GM12874 (cell line): ENCODE results near the gene GRPEL2.

Source experiments
- TF ChIP-seq, protein P1 (sequence below): IDR thresholded peaks from 2 replicates; pipeline ENCODE4 v1.5.1; 2011; ENCODE audit warnings: low read depth, mild to moderate bottlenecking, control low read depth, low read length, moderate library complexity; ENCODE audit not compliant: insufficient read depth

Gene GRPEL2

DNA sequence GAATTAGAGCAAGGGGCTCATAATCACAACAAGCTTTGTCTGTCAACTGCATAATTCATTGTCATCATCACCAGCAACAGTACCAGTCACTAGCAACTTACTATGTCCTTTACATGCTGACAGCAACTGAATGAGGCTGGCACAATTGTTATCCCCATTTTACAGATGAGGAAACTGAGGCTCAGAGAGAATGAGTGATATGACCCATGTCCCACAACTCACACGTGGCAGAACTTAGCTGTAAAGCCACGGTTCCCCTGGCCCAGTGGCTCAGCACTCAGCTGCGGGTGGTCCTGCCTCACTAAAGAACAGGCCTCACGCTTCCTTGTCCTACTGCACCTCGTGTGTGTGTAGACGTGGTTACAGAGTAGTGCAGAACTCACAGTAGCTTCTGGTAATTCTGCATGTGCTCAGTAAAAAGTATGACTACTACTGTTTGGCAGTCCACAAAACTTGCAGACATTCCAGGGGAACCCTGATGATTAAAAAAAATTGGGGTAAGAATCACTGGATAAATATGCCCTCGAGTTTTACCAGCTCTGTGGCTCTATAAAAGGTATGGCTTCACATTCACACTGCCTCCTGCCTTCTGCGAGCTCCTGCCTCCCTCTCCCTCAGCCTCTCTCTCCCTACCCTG, 43.4 kb upstream of the GRPEL2 start:
- TF ChIP-seq, protein P1, sequence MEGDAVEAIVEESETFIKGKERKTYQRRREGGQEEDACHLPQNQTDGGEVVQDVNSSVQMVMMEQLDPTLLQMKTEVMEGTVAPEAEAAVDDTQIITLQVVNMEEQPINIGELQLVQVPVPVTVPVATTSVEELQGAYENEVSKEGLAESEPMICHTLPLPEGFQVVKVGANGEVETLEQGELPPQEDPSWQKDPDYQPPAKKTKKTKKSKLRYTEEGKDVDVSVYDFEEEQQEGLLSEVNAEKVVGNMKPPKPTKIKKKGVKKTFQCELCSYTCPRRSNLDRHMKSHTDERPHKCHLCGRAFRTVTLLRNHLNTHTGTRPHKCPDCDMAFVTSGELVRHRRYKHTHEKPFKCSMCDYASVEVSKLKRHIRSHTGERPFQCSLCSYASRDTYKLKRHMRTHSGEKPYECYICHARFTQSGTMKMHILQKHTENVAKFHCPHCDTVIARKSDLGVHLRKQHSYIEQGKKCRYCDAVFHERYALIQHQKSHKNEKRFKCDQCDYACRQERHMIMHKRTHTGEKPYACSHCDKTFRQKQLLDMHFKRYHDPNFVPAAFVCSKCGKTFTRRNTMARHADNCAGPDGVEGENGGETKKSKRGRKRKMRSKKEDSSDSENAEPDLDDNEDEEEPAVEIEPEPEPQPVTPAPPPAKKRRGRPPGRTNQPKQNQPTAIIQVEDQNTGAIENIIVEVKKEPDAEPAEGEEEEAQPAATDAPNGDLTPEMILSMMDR: no peak

DNA sequence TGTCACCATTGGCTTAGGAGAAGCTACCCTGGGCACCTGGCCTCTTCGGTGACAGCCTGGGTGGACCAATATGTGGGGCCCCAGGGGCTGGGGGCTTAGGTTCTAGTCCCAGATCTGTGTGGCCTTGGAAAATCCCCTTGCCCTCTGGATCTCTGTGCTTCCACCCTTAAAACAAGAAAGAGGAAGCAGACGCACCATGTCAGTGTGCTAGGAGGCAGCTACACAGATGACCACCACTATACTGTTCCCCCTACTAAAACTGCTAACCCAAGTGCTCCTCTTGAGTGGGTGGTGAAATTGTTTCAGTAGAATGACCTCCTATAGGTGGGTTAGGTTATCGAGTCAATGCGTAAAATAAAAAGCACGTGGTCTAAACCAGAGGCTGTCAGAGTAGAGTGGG, 42.7 kb upstream of the GRPEL2 start:
- TF ChIP-seq, protein P1: no peak

DNA sequence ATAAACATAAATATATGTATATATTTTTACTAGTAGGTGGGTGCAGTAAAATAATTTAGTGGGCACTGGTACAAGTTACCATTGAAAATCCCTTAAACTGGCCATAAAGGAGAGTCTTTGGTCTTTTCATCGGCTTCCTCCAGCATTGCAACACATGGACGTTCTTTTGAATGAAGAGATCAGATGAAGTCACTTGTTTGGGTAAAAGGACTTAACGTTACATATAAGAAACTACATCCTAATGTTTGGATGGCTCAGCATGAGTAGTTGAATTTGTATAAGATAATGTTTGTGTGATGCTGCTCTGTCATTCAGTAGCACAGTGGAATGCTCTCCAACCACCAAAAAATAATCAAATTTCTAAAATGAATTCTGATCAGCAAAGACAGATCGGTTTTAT, 42.1 kb upstream of the GRPEL2 start:
- TF ChIP-seq, protein P1: no peak

DNA sequence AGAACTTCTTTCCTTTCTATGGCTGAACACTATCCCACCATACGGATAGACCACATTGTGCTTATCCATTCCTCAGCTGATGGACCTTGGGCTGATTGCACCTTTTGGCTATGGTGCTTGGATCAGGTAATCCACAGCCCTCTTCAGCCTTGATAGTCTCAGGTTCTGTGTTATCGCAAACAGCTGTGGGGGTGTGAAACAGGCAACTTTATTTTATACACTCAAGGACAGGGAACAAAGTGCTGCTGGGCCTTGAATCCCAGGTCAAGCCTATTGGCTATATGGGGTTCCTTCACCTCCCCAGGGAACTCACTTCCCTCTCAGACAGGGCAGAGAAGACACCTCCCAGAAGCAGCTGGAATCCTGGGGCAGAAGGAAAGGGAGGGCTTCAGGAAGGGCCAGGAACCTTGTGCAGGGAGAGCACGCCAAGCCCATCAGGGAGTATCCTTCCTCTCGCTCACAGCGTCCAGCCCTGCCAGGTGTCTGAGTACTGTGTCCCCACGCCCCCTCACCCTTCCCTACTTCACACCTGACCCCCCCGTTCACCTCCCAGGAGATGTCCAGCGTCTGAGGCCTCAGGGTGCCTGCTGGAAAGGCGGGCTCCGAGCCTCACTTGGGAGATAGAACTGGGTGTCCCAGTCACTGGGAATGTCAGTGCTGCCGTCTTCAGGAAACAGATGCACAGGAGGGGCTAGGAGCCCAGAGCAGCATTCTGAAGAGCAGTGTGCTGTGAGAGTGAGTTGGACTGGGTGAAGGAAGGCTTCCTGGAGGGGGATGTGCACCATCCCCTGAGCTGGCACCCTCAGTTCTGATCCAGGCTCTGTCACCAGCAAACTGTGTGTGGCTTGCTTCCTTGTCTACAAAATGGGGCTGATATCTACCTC, 40.9 kb upstream of the GRPEL2 start:
- TF ChIP-seq, protein P1: no peak

DNA sequence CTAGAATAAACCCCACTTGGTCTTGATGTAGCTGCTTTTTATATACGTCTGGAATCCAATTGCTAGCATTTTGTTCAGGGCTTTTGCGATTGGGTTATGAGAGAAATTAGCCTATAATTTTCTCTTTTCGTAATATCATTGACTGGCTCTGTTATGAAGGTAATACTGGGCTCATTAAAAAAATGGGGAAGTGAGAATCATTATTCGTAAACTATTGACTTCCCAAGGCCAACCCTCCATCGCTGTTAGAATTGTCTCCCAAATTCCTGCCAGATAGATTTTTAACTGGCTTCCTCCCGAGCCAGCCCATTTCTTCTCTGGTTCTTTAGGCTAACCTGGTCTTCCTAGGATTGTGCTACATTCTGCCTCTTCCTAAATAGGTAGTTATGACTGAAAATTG, 35.9 kb upstream of the GRPEL2 start:
- TF ChIP-seq, protein P1: no peak

DNA sequence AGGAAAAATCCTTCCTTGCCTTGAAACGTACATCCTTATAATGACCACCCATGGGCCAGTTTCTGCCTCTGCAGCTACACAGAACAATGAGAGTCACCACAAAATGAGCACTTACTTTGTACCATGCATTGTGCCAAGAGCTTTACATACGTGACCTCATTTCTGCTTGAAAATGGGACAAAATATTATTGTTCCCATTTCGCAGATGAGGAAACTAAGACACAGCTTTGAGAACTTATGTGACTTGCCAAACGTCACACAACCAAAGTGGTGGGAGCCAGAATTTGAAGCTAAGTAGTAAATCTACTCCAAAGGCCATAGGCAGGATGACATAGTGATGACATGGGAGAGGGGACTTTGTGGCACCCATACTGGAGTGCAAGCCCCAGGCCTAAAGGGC, 34.8 kb upstream of the GRPEL2 start:
- TF ChIP-seq, protein P1: no peak

DNA sequence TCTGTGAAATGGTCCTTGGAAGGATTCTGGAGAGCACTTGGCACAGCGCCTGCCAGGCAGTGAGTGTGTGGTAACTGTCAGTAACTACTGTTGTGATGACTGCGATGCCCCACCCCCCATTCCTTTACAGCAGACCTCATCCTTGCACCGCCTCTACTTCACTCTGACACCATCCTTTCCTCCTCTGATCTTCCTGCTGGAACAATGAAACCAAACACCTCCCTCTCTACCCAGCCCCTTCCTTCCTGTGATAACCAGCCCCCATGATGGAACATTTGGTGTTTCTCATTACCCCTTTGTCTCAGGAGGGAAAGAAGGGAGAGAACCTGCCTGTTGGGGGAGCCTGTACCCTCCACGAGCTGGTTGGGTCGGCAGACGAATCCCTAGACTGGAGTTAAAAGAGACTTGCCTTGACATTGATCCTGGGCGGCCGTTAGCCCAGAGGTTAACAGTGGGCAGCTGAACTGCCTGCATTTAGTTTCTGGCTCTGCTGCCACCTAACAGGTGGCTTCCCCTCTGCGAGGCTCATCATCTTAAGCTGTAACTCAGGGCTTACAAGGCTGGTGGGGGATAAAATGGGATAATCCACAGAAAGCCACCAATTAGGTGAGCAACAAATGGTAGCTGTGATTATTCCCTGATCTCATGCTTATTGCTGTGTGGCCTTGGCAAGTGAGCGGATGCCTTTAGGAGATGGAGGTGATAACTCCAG, 34.2 kb upstream of the GRPEL2 start:
- TF ChIP-seq, protein P1: no peak
